HG03025 (cell line): ENCODE measurements around the gene FGF14.

Source experiments
- ATAC-seq: cut with Tn5 transposase; IDR thresholded peaks from one replicate; pipeline ENCODE4 v1.9.1; 2021; ENCODE audit warnings: mild to moderate bottlenecking, moderate library complexity; ENCODE audit not compliant: unreplicated experiment, low FRiP score

Gene FGF14

DNA sequence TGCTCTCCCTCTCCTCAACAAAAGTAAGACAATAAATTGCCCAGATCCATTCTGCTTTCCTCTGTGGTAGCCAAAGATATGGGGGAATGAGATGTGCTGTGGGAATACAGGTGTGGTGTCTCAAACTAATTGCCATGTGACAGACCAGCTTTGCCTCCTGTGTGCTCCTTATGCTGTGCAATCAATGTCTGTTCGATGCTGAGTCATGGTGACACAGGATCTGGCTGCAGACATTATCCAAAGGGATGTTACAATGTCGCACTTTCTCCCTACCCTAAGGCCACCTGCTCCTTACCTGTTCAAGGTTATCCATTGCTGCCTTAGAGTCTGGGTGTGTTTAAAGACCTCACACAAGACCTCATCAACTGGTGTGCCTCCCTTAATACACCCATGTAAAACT is 32.5 kb downstream of the FGF14 start:
- no peak for ATAC-seq

DNA sequence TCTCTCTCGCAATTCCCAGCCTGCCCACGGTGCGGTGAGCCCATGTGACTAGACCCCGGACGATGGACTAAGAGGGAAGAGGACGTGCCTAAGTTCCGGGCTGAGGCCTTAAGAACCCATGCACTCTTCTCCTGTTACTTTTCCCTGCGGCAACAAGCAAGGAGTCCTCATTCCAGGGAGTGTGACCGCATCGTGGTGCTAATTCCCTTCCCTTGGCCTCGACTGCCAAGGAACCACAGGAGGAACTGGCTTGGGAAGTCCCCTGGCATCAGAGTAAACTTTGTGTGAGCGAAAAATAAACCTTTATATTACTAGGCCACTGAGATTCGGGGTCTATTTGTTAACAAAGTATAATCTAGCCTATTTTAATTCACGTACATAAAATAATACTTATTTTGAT is 34.0 kb downstream of the FGF14 start:
- no peak for ATAC-seq

DNA sequence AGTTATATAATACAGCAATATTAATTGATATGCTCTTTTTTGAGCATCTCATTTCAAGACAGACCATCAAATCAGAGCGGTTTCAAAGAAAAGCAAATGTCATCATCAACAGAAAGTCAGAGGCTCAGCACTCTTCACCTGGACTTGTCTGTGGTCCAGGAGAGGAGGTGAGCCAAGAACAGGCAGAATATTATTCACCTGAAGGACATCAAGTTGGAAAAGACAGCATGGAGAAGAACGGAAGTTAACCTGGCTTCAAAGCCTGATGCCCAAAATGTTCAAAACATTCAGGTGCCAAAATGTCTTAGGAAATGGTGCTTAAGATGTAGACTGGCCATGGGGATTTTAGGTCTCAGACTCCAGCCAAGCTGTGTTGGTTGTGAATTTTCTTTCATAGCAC is 40.7 kb downstream of the FGF14 start:
- no peak for ATAC-seq

DNA sequence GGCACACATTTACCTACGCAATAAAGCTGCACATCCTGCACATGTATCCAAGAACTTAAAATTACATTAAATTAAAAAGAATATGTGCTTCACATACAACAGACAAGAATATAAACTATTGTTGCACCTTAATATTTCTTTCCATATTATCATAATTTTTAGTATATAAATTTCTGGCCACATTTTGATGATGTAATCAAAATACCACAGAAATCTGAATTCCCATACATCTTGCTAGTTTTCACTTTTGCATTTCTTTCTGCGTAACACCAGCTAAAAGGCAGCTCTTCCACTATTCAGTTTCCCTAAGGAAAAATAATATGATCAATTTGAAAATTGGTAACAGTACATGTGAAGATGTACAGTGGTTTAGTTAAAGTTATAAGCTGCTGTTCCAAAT is 42.6 kb downstream of the FGF14 start:
- ATAC-seq, result no peak

DNA sequence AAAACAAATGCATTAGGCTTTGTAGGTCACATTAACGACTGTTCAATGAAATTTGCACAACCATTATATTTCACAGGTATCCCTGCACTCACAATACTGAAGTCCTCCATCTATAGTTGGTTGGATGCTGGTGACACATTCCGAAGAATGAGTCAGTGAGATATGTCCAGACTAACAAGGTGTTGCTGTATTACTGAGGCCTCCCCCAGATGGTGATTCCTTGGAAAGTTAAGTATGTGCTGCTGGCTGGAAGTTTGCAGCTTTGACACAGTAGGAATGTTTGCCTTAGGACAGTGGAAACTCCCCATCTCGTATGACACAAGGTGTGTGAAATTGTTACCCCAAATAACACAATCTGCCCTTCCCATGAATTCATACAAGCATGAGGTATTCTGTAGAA is 46.6 kb downstream of the FGF14 start:
- no peak for ATAC-seq

DNA sequence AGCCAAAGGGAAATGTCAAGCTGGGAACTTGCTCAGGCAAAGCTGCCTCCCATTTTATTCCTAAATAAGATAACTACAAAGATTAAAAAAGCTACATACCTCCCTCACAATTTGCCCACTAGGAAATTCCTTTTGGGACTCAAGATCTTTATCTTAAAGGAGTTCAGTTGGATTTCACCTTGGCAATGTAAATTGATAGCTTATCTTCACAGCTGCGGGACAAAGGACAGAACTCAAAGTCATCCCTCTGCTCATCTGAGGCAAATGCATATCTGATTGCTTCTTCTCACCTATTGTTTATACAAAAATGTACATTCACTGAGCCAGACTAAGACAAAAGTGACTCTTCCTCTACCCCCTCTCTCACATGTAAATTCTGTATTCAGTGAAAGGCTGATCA is 47.8 kb downstream of the FGF14 start:
- no peak for ATAC-seq

DNA sequence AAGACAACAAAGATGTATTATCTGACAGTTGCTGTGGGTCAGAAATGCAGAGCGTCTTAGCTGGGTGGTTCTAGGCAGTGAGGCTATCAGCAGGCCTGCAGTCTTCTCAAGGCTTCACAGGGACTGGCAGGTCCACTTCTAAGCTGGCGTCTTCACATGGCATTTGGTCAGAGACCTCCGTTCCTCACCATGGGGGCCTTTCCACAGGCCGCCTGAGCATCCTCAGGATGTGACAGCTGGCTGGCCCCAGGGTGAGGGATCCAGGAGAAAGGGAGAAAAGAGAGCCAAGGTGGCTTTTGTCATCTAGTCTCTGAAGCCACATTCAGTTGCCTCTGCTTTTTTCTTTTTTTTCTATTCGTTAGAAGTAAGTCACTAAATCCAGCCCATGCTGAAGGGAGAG is 50.3 kb downstream of the FGF14 start:
- no peak for ATAC-seq

DNA sequence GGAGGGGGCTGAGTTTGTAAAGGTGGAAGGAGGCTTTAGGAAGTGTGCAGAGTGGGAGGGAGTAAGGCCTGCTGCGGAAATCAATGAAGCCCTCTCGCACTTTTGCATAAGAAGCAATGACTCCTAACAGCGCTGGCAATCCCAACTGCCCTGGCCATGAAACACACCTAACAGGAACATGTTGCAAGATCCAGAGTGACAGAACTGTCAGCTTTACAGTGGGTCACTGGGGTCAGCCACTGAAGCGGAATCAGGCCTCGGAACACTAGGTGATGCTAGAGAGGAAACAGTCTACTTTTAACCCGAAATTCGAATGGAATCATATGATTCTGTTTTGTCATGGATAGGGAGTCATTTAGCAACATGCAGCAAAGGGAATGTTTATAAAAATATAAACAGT is 54.4 kb downstream of the FGF14 start:
- ATAC-seq, result no peak

DNA sequence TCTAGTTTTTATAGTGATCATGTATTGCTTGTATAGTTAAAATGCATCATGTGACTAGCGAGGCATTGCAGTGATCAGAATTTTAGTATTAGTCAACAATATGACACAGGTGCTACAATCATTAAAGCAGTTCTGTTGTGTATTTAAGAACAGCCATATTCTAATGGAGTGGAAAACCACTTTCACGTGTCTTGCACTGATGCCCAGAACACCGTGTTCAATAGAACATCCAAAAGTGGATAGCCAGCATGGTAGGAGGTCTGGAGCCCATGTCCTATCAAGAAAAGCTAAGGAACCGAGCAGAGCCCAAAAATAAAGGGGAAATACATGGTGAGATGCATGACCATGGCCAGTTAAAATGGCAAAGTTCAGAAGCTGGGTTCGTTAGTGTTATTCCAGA is 55.1 kb downstream of the FGF14 start:
- no peak for ATAC-seq

DNA sequence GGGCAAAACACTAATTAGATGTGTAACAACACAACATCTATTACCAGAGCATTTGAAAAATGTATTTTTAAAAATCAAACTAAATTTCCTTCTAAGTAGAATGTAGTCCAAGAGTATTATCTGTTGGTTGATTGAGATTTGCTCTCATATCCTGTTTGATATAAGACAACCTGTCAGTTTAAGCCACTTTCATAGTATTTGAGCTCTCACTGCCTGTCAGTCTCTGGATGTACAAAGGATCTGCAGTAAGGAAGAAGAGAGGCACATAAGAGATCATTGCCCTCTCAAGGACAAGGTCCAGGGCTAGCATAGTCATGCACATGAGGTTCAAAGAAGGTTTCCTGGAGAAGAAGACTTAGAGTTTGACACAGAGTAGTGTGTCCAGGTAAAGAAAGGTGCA is 57.4 kb downstream of the FGF14 start:
- ATAC-seq, result no peak

DNA sequence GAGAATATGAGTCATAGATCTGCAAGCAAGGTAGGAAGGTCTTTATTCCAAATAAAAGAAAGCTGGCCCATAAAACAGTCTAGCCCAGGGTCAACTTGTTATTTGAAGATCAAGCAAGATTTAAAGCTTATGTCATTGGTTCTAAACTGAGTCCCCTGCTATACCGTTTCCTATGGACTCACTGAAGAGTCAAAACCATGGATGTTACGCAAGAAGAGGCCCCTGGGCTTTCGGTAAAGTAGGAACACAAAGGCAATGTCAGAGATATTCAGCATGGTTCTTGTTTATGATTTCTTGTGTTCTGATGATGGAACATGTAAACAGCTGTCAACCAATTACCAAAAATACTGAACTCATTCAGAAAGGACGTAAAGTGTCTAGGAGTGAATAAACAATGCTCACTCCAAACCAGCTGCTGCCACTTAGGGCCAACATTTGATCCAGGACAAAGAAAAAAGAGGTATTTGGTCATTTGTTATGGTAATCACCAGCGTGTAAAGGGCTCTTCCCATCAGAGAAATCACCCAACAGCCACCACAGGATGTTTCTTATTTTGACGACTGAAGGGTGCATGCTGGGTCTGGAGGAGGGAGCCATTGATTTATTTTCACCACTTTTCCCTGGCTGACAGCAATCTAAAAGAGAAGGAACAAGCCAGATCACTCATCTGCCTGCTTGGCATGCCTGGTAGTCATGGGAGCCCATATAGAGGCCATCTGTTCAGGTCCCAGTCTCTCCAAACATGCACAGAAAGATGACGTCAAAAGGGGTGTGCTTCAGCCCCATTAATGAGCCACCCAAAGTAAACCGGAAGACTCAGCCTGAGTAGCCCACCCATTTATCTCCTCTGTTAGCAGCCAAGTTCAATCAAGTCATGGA is 68.3 kb downstream of the FGF14 start:
- ATAC-seq, result no peak

DNA sequence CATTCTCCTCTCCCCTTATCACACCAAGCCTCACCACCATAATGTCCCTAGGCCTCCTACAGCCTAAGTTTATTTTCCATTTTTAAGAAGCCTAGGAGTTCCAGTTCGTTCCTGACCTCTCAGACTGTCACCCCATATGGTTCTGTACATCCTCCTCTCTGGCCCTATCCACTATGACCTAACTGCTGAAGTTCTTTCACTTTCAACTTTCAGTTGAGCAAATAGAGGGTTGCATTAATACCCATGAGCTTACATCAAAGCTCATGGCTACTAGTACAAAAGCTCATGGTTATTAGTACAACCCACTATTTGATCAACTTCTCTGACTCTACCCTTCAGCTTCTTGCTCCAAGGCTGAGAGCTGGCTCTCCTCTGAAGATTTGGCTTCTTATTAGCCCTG is 72.9 kb downstream of the FGF14 start:
- ATAC-seq, result peak; percentile 69

DNA sequence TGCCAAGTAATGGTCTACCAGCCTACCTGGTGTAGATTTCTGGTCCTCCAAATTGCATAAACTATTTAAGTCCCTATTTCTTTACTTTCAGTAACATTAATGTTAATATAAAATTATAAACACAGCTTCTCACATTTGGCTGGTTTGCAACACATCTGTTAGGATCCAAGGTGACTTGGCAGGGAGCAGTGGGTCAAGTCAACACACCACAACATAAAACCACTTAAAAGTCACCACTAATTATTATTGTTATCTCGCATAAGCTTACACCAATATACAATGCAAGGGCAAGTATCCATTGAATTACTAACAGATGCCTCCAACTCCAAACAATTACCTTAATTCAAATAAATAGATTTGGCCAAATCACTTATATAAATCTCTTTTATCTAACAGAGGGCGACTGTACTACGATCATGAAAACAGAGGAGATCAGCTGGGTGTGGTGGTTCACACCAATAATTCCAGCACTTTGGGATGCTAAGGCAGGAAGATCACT is 74.7 kb downstream of the FGF14 start:
- no peak for ATAC-seq

DNA sequence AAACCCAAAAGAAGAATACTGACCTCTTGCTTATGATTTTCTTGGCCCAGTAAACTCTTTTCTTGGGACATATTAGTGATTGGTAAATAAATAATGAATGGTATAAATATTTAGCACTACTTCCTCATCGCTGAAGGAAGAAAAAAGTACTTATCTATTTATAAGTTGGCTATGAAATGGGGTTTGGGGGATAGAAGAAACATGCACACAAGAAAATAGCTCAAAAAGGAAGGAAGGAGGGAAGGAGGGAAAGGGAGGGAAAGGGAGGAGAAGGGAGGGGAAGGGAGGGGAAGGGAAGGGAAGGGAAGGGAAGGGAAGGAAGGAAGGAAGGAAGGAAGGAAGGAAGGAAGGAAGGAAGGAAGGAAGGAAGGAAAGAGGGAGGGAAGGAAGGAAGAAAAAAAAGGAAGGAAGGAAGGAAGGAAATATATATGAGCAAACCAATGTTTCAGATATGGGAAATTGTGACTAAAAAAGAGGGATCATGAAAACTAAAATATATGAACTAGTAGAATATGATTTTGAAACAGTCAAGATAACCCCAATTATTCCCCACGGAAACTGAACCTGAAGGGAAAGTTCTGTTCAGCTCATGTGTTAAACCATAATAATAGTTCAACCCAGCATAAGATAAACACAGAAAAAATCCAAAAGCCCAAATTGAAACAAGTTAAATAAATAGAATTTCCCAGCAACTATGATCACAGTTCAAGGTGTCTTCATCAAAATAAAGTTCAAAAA is 75.3 kb downstream of the FGF14 start:
- ATAC-seq, result no peak

DNA sequence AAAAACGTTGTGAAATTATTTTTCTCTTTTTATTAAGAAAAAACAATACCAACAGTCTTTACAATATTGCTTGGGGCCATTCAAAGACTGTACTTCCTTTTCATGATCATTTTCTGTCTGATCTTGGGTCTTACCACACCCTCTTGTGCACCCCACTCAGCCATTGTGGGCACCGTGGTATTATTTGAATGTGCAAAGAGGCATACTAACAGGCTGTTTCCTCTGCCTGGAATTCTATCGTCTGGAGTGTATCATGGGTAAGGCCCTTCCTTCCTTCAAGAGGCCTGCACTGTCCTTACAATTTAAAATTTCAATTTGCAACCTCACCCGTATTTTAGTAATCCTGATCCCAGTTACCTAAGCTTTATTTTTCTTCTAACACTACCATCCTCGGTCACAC is 76.5 kb downstream of the FGF14 start:
- no peak for ATAC-seq

DNA sequence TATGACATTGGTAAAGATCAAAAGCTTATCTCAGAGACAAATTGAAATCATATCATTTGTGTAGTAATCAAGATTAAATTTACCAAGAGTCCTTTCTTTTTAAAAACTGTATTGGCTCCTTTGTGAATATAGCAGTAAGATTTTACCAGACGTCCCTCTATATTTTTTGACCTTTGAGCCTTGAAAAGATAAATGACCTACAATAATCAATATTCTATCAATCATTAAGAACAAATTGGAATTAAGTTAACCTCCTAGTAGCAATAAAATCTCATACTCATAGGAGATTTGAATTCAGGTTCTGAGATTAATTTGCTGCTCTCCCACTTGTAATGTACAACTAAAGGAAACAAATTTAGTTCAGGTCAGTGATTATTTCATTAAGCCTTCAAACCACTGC is 78.3 kb downstream of the FGF14 start:
- no peak for ATAC-seq

DNA sequence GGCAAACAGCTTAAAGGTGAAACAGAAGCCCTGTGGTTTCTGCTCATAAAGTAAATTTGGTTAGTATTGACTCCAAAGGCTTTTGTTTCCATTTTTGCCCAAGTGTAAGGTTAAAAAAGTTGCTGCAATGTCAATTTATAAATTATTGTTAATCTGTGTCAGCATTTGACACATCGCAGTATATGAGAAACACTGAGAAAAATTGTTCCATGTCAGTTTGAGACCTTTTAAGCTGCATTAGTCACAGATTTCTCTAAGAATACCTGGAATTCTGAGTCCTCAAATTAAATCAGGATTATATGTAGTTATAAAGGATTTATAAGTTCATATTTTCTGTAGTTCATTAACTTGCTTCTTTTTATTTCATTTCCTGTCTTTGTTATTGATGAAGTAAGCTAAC is 78.8 kb downstream of the FGF14 start:
- no peak for ATAC-seq

DNA sequence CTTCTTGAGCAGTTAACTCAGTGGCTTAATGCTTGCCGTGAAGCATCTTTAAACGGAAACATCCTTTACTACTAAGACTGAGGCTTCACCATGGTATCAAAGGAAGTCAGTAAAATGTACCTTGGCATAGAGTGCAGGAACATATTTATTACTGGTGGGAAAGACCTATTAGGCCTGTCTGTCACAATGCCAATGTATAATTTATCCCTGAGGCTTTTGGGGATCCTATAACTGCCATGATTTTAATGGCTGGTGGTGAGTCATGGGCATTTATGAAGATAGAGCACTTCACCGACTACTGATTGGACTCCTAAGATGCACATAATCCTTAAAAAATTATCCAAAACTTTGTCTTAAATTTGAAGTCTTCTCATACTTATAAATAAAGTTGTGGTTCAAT is 79.6 kb downstream of the FGF14 start:
- no peak for ATAC-seq

DNA sequence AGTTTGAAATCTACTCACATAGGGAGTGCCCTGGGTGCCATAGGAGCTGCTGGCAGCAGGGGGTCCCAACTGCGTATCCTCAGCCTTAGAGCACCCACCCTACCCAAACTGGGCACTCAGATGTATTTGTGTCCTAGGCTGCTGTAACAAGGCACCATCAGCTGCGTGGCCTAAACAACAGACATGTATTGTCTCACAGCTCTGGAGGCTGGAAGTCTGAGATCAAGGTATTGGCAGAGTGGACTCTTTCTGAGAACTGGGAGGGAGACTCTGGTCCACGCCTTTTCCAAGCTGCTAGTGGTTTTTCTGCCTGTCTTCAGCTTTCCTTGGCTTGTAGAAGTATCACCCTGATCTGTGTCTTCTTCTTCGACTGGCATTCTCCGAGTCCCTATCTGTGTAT is 83.6 kb downstream of the FGF14 start:
- ATAC-seq, result no peak

DNA sequence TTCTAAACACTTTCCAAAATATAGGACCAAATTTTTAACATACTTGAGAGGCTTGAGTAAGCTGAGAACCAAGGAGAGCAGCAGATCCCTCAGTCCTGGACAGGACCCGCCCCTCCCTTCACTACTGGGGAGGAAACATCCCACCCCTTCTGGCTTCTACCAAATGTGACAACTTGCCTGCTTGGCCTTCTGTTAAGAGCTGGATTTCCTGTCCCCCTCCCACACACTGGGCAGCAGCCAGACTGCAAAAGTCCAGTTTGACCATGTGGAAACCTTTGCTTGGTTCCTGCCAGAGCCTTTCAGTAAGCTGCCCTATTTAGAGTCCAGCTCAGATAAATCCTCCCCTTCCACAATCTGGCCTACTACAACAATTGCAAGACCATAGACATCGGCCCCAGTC is 84.3 kb downstream of the FGF14 start:
- ATAC-seq, result no peak

DNA sequence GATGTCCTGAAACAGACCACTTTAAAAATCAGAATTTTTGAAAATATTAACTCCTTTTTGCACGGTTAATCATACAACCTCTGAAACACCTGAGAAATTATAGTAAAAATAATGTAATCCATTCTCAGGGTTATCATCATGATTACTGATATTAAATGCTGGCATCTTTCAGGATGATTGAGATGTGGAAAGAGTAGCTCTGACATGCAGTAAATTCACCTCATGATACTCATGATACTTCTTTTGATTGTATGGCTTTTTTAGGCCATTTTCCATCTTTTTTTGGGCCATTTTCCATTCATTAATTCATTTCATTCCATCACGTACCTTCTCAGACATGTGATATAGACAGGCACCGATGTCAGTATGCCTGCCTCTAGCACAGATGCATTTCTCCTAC is 85.1 kb downstream of the FGF14 start:
- ATAC-seq, result no peak

DNA sequence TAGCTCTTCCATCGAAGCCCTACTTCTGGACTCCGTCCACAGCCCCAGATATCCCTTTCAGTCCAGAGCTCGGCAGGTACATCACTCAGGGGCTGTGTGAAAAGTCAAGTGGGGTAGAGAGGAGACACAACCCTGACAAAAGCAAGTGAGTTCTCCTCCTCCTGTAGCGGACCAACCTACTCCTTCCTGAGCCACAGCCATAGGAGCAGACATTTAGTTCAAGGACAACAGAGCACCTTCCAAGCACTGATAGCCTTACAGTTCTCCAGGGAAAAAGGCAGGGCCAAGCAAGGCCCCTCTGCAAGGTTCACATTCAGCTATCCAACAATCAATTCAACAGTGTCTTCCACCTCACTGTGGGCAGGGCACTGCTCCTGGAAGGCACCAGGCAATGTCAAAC is 89.0 kb downstream of the FGF14 start:
- no peak for ATAC-seq
